Neural progenitor cell (in vitro differentiated cells): Measurements from ENCODE around the gene CACNA2D4. TPM values are rescaled to one million over a fixed set of nuclear protein-coding genes. Genes with fewer than 3 reads are reported as not detected.

Experiments
- DNase-seq: peaks from one replicate; pipeline ENCODE4 v3.0.0-alpha.2; 2016; ENCODE audit warnings: low spot score
- H2AFZ ChIP-seq: fragments of 200-600 bp; sonication (generic); replicated peaks from 2 replicates; pipeline ENCODE4 v1.6.1; 2016; ENCODE audit warnings: antibody characterized with exemption
- H3F3A ChIP-seq: fragments of 200-600 bp; sonication (generic); 2 replicates; pipeline ENCODE4 v1.6.1; 2016; ENCODE audit warnings: antibody characterized with exemption, low read depth
- H3K27ac ChIP-seq: fragments of 200-600 bp; sonication (generic); 2 replicates; pipeline ENCODE4 v1.5.1; 2016; ENCODE audit warnings: mild to moderate bottlenecking
- H3K27me3 ChIP-seq: fragments of 200-600 bp; sonication (generic); 2 replicates; pipeline ENCODE4 v1.6.1; 2016; ENCODE audit warnings: mild to moderate bottlenecking, moderate library complexity
- H3K36me3 ChIP-seq: fragments of 200-600 bp; sonication (generic); 2 replicates; pipeline ENCODE4 v1.5.1; 2016
- H3K4me1 ChIP-seq: fragments of 200-600 bp; sonication (generic); 2 replicates; pipeline ENCODE4 v1.6.1; 2016; ENCODE audit warnings: mixed run types
- H3K4me2 ChIP-seq: fragments of 200-600 bp; sonication (generic); 2 replicates; pipeline ENCODE4 v1.6.1; 2016
- H3K4me3 ChIP-seq: fragments of 200-600 bp; sonication (generic); 2 replicates; pipeline ENCODE4 v1.5.1; 2016
- H3K79me2 ChIP-seq: fragments of 200-600 bp; sonication (generic); 2 replicates; pipeline ENCODE4 v1.6.1; 2016; ENCODE audit warnings: low read depth
- H3K9ac ChIP-seq: fragments of 200-600 bp; sonication (generic); 2 replicates; pipeline ENCODE4 v1.6.1; 2016
- H3K9me3 ChIP-seq: fragments of 200-600 bp; sonication (generic); 2 replicates; pipeline ENCODE4 v1.5.1; 2016; ENCODE audit warnings: low read depth
- H4K20me1 ChIP-seq: fragments of 200-600 bp; sonication (generic); 2 replicates; pipeline ENCODE4 v1.6.1; 2016; ENCODE audit warnings: low read depth
- H3K27ac Mint-ChIP-seq: 3 replicates; pipeline ENCODE4 v1.8.0; 2021; ENCODE audit warnings: mixed read lengths
- H3K27me3 Mint-ChIP-seq: 2 replicates; pipeline ENCODE4 v1.8.0; 2022; ENCODE audit warnings: low read depth, mild to moderate bottlenecking, inconsistent platforms, moderate library complexity, mixed read lengths; ENCODE audit not compliant: insufficient read depth
- H3K36me3 Mint-ChIP-seq: 3 replicates; pipeline ENCODE4 v1.8.0; 2021; ENCODE audit warnings: mixed read lengths
- H3K4me1 Mint-ChIP-seq: 3 replicates; pipeline ENCODE4 v1.8.0; 2021; ENCODE audit warnings: mixed read lengths
- H3K4me3 Mint-ChIP-seq: 3 replicates; pipeline ENCODE4 v1.8.0; 2021; ENCODE audit warnings: mild to moderate bottlenecking, moderate library complexity, mixed read lengths
- H3K9me3 Mint-ChIP-seq: 3 replicates; pipeline ENCODE4 v1.8.0; 2020; ENCODE audit warnings: mixed read lengths
- EZH2 ChIP-seq: fragments of 200-600 bp; sonication (generic); IDR thresholded peaks from 2 replicates; pipeline ENCODE4 v1.6.1; 2017; ENCODE audit warnings: antibody characterized with exemption, mild to moderate bottlenecking, moderate library complexity
- EZH2phosphoT487 ChIP-seq: fragments of 200-600 bp; sonication (generic); IDR thresholded peaks from 2 replicates; pipeline ENCODE4 v1.6.1; 2017; ENCODE audit warnings: antibody characterized with exemption
- total RNA-seq: library from RNA; depleted of rRNA; stranded (reverse); fragments of >200 nt; gene quantifications from 2 replicates; pipeline ENCODE4 v1.2.3, GENCODE V29; 2015; ENCODE audit warnings: low replicate concordance
- TF ChIP-seq, protein P1 (sequence below): fragments of 200-600 bp; sonication (generic); IDR thresholded peaks from 2 replicates; pipeline ENCODE4 v1.5.1; 2017; ENCODE audit warnings: antibody characterized with exemption, mild to moderate bottlenecking

Gene CACNA2D4
- total RNA-seq, 1 donor from 2014 or later: 3.0 TPM

DNA sequence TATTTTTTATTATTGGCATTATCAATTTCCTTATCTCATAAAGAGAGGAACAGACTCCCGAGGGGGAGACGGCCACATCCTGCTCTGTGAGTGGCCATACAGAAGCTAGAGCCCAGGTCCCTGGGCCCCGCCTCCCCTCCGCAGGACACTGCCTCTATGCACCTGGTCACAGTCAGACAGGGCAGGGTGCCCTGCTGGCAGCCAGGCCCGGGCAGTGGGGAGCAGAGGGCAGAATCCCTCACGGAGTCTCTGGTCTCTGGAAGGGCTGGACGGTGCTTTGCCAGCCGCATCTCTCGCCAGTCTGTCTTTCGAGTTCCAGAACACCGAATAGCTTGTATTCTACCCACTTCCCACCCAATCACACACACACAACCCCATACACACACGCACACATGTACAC is 16.4 kb upstream of the CACNA2D4 start:
- H3K27me3 ChIP-seq: no peaks in the 10 kb centered on the region

DNA sequence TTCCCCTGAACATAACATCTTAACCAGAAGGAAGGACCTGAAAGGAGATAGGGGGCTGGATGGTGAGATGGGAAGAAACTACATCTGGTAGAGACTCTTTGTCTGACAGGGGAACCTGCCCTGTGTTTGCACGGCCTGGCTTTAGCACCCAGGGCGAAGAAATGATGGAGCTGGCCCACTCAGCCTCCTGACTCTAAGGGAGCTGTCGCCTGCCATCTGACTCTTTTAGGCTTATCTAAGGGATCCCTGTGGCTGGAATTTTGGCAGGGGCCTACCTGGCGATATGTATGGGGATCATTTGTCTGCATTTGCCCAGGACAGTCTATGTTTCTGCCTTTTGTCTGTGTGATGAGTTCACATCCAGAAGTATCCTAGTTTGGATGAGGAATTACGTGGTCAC is 15.6 kb upstream of the CACNA2D4 start:
- Histone ChIP-seq H3K9ac (no peak overlapping the region), H2AFZ (no peak overlapping the region), H3K36me3 (no peaks in the 10 kb centered on the region), H3K4me2 (no peak overlapping the region), H4K20me1 (no peaks in the 10 kb centered on the region), H3K79me2 (no peaks in the 10 kb centered on the region), H3K27me3 (no peaks in the 10 kb centered on the region), H3K4me1 (peaks cover 15% of the 10 kb centered on the region), H3F3A (peaks cover 17% of the 10 kb centered on the region), H3K27ac (no peak overlapping the region), H3K9me3 (no peaks in the 10 kb centered on the region), H3K4me3 (no peak overlapping the region)
- no peaks in the 10 kb centered on the region for H3K9me3 Mint-ChIP-seq
- TF ChIP-seq EZH2phosphoT487: no peak
- TF ChIP-seq EZH2: no peak
- TF ChIP-seq, protein P1, sequence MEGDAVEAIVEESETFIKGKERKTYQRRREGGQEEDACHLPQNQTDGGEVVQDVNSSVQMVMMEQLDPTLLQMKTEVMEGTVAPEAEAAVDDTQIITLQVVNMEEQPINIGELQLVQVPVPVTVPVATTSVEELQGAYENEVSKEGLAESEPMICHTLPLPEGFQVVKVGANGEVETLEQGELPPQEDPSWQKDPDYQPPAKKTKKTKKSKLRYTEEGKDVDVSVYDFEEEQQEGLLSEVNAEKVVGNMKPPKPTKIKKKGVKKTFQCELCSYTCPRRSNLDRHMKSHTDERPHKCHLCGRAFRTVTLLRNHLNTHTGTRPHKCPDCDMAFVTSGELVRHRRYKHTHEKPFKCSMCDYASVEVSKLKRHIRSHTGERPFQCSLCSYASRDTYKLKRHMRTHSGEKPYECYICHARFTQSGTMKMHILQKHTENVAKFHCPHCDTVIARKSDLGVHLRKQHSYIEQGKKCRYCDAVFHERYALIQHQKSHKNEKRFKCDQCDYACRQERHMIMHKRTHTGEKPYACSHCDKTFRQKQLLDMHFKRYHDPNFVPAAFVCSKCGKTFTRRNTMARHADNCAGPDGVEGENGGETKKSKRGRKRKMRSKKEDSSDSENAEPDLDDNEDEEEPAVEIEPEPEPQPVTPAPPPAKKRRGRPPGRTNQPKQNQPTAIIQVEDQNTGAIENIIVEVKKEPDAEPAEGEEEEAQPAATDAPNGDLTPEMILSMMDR: no peak
- DNase-seq: no peak
- H3K36me3 Mint-ChIP-seq: no peaks in the 10 kb centered on the region
- no peak overlapping the region for H3K4me3 Mint-ChIP-seq
- H3K27me3 Mint-ChIP-seq: peaks cover 10% of the 10 kb centered on the region
- peaks cover 44% of the 10 kb centered on the region for H3K4me1 Mint-ChIP-seq
- peak overlapping the region; percentile 34 for H3K27ac Mint-ChIP-seq

More for the DNA sequence above, 16.4 kb upstream of the CACNA2D4 start:
- Histone ChIP-seq H3K79me2 (no peaks in the 10 kb centered on the region), H3K9ac (no peak overlapping the region), H4K20me1 (no peaks in the 10 kb centered on the region), H3F3A (peaks cover 17% of the 10 kb centered on the region), H3K4me2 (no peak overlapping the region), H3K9me3 (no peaks in the 10 kb centered on the region), H3K36me3 (no peaks in the 10 kb centered on the region), H3K27ac (no peak overlapping the region), H3K4me3 (no peak overlapping the region), H2AFZ (no peak overlapping the region), H3K4me1 (peaks cover 23% of the 10 kb centered on the region)
- no peaks in the 10 kb centered on the region for H3K9me3 Mint-ChIP-seq
- no peak overlapping the region for H3K27ac Mint-ChIP-seq
- H3K4me1 Mint-ChIP-seq: peaks cover 44% of the 10 kb centered on the region
- DNase-seq: no peak
- H3K4me3 Mint-ChIP-seq: no peak overlapping the region
- no peaks in the 10 kb centered on the region for H3K36me3 Mint-ChIP-seq
- peaks cover 10% of the 10 kb centered on the region for H3K27me3 Mint-ChIP-seq
- TF ChIP-seq, protein P1: no peak
- no peak for TF ChIP-seq EZH2phosphoT487
- TF ChIP-seq EZH2: no peak

DNA sequence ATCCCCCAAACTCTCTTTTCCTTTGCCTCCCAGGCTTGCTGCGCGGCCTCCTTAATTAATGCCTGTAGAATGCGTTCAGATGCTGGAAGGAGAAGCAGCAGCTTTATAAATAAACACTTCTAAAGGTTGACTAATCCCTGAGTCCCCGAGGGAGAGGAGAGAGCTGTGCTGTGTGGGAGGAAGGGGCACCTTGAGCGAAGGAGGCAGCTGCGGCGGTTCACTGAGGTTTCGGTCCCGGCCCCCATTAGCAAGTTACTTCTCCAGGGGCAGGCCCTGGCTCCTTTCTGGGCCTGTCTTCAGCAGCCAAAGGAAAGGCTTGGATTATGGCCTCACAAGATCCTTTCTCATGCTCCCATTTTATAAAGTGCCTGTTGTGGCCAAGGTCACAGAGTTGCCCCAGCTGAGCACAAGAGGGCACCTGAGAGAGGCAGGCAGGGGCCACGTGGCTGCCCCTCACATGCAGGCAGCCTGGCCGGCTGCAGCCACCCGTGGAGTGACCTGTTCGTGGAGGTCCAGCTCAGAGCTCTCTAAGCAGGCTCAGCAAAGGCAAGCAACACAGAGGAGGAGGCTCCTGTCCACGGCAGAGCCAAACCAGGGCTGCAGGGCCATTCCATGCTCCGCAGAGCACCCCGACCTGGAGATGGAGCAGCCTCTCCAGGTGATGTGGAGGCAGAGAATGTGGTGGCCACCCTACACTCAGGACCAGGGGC is 15.0 kb upstream of the CACNA2D4 start:
- H2AFZ ChIP-seq: peak overlapping the region; percentile 7

DNA sequence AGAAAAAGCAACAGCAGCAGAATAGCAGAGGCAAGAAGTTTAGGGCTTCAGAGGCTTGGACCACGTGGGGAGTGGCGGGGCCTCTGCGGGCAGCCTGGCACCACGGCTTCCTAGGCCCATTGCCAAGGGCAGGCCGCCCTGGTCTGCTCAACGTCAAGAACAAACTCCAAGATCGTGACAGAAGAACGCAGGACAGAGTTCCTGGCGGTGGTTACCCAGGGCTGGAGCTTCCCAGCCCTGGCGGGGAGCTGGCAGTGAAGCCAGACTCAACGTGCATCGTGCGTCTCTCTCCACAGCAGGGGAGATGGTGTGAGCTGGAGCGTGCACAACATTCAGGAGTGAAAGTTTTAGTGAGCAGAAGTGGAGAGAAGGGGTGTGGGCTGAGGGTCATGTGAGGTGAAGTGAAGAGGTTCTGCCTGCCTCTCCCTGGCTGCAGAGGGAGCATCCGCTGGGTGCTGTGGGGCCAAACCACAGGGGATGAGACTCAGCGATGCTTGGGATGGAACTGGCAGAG is 13.9 kb upstream of the CACNA2D4 start:
- Mint-ChIP-seq H3K4me3 (no peak overlapping the region), H3K27ac (peak overlapping the region; percentile 62), H3K27me3 (peaks cover 15% of the 10 kb centered on the region), H3K9me3 (no peaks in the 10 kb centered on the region), H3K4me1 (peaks cover 48% of the 10 kb centered on the region), H3K36me3 (no peaks in the 10 kb centered on the region)
- DNase-seq: no peak
- H2AFZ ChIP-seq: no peak overlapping the region
- no peaks in the 10 kb centered on the region for H3K27me3 ChIP-seq
- H3K4me2 ChIP-seq: no peak overlapping the region
- H3K4me1 ChIP-seq: peaks cover 13% of the 10 kb centered on the region
- H3K36me3 ChIP-seq: no peaks in the 10 kb centered on the region
- H3F3A ChIP-seq: peaks cover 17% of the 10 kb centered on the region
- no peak for TF ChIP-seq EZH2phosphoT487
- no peak overlapping the region for H3K4me3 ChIP-seq
- H3K79me2 ChIP-seq: no peaks in the 10 kb centered on the region
- H4K20me1 ChIP-seq: no peaks in the 10 kb centered on the region
- no peaks in the 10 kb centered on the region for H3K9me3 ChIP-seq
- H3K27ac ChIP-seq: no peak overlapping the region
- H3K9ac ChIP-seq: no peak overlapping the region

More for the DNA sequence above, 15.0 kb upstream of the CACNA2D4 start:
- Histone ChIP-seq H3K79me2 (no peaks in the 10 kb centered on the region), H4K20me1 (no peaks in the 10 kb centered on the region), H3K9me3 (no peaks in the 10 kb centered on the region), H3K4me3 (no peak overlapping the region), H3K4me2 (peak overlapping the region; percentile 55), H3K4me1 (peaks cover 13% of the 10 kb centered on the region), H3K9ac (no peak overlapping the region), H3K36me3 (no peaks in the 10 kb centered on the region), H3K27ac (peak overlapping the region; percentile 79), H3K27me3 (no peaks in the 10 kb centered on the region), H3F3A (peaks cover 17% of the 10 kb centered on the region)
- Mint-ChIP-seq H3K27me3 (peaks cover 10% of the 10 kb centered on the region), H3K4me1 (peaks cover 44% of the 10 kb centered on the region), H3K9me3 (no peaks in the 10 kb centered on the region), H3K27ac (peak overlapping the region; percentile 76), H3K4me3 (no peak overlapping the region), H3K36me3 (no peaks in the 10 kb centered on the region)
- no peak for TF ChIP-seq EZH2phosphoT487
- TF ChIP-seq EZH2: no peak
- DNase-seq: peak; percentile 39
